Suprapubic skin (tissue), 4 donors: ENCODE data around the gene JUNB. TPM values are rescaled to one million over a fixed set of nuclear protein-coding genes. Genes with fewer than 3 reads are reported as not detected.

Experiments used
- DNase-seq, 2 donors: peaks; one replicate each; pipeline ENCODE4 v3.0.0-alpha.2; 2019; ENCODE audit warnings: low spot score in 2 of 2
- H3K27ac ChIP-seq: fragments of 200-600 bp; sonication (generic); one replicate; pipeline ENCODE4 v1.5.1; 2019
- H3K27me3 ChIP-seq: fragments of 200-600 bp; sonication (generic); one replicate; pipeline ENCODE4 v1.5.1; 2019
- H3K36me3 ChIP-seq: fragments of 200-600 bp; sonication (generic); one replicate; pipeline ENCODE4 v1.5.1; 2019
- H3K4me1 ChIP-seq: fragments of 200-600 bp; sonication (generic); one replicate; pipeline ENCODE4 v1.5.1; 2019
- H3K4me3 ChIP-seq: fragments of 200-600 bp; sonication (generic); one replicate; pipeline ENCODE4 v1.5.1; 2019; ENCODE audit warnings: mild to moderate bottlenecking
- H3K9me3 ChIP-seq: fragments of 200-600 bp; sonication (generic); one replicate; pipeline ENCODE4 v1.5.1; 2019
- EP300 ChIP-seq: sonication (generic); formaldehyde crosslinking; IDR thresholded peaks from one replicate; pipeline ENCODE4 v1.6.1; 2017; ENCODE audit warnings: antibody characterized with exemption
- POLR2A ChIP-seq, 2 donors: fragments of 450-650 bp; IDR thresholded peaks; one replicate each; pipeline ENCODE4 v1.6.1; 2017; ENCODE audit warnings: antibody characterized with exemption in 2 of 2, mild to moderate bottlenecking in 2 of 2, moderate library complexity in 2 of 2
- POLR2AphosphoS5 ChIP-seq, 3 donors: sonication (generic); formaldehyde crosslinking; IDR thresholded peaks; one replicate each; pipeline ENCODE4 v1.6.1; 2017; ENCODE audit warnings: antibody characterized with exemption in 3 of 3
- WGBS: methylation state at CpG from one replicate; pipeline ENCODE4 v1.1.5; 2018; 5-methylcytosine and 5-hydroxymethylcytosine counted together
- total RNA-seq, 4 donors: library from RNA; depleted of rRNA; stranded (reverse); fragments of >200 nt; gene quantifications; one replicate each; pipeline ENCODE4 v1.1.0, GENCODE V29; 2016
- TF ChIP-seq, protein P1 (sequence below), 2 donors: fragments of 200-600 bp in 1 of 2; fragments of 450-650 bp in 1 of 2; sonication (generic) in 1 of 2; IDR thresholded peaks; one replicate each; pipeline ENCODE4 v1.5.1; 2016 to 2019; ENCODE audit warnings: antibody characterized with exemption in 2 of 2, mild to moderate bottlenecking in 1 of 2, moderate library complexity in 1 of 2

Gene JUNB
- total RNA-seq, 4 donors from 2014 or later = 687 to 2,027 (median 1,088) TPM

DNA sequence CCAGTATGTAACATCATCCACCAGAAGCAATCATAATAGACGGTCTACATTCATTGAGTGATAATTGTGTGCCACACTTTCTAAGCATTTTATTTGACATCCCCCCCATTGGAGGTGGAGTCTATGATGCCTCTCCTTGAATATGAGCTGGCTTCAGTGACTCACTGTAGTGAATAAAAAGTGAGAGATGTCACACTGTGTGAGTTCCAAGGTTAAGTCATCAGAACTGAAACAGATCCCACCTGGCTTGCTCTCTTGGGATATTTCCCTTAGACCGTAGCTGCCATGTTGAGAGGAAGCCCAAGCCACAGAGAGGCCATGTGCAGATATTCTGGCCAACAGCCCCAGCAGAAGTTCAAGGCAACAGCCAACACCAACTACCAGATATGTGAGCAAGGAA is 30.5 kb downstream of the JUNB start:
- H3K4me1 ChIP-seq = peaks cover 8% of the 10 kb centered on the region
- no peaks in the 10 kb centered on the region for H3K9me3 ChIP-seq
- H3K27ac ChIP-seq = no peak overlapping the region
- H3K27me3 ChIP-seq = peaks cover 32% of the 10 kb centered on the region
- no peaks in the 10 kb centered on the region for H3K36me3 ChIP-seq
- DNase-seq = no peak
- TF ChIP-seq, protein P1, sequence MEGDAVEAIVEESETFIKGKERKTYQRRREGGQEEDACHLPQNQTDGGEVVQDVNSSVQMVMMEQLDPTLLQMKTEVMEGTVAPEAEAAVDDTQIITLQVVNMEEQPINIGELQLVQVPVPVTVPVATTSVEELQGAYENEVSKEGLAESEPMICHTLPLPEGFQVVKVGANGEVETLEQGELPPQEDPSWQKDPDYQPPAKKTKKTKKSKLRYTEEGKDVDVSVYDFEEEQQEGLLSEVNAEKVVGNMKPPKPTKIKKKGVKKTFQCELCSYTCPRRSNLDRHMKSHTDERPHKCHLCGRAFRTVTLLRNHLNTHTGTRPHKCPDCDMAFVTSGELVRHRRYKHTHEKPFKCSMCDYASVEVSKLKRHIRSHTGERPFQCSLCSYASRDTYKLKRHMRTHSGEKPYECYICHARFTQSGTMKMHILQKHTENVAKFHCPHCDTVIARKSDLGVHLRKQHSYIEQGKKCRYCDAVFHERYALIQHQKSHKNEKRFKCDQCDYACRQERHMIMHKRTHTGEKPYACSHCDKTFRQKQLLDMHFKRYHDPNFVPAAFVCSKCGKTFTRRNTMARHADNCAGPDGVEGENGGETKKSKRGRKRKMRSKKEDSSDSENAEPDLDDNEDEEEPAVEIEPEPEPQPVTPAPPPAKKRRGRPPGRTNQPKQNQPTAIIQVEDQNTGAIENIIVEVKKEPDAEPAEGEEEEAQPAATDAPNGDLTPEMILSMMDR (IDR thresholded peaks at IDR 0.05) = no peak
- TF ChIP-seq POLR2AphosphoS5 (IDR thresholded peaks at IDR 0.05) (no peak), EP300 (no peak), POLR2A (IDR thresholded peaks at IDR 0.05) (no peak)
- 95% methylated on average over 2 of the region's 2 CpGs for WGBS
- H3K4me3 ChIP-seq = no peak overlapping the region

DNA sequence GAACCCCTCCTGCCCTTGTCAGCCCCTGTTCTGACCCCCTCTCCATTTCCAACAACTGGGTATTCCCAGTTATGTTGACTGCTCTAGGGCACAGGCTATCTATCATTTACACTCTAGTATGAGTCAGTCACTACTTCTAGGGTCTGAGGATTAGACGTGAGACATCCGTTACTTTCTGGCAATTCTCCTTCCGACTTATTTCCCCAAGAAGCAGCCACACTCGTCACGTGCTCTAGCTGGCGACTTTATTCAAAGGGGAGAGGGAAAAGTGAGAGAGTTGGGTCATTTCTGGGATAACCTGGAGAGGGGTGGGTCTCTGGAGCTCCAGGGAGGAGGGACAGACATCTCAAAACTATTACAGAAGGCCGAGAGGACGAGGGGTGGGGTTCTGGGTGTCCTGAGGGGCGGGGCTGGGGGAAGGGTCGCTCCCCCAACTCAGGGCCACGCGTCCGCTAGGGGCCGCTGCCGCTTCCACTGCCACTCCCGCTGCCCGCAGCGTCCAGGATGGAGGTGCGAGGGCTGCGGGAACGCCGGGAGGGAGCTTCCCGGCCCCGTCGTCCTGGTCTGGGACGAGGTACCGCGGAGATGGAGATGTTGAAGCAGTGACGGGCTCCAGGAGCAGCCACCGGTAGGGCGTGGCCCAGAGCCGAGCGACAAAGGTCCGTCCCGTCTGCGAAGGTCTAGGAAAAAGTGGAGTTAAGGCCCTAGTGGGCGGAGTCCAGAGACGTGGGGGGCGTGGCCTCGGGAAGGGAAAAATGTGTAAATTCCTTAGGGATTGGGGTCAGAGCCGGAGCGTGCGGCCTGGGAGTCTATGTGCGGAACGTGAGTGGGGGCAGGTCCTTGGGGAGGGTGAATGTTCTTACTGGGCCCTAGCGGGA is 34.2 kb downstream of the JUNB start:
- Histone ChIP-seq H3K4me3 (no peak overlapping the region), H3K36me3 (no peaks in the 10 kb centered on the region), H3K4me1 (peaks cover 14% of the 10 kb centered on the region), H3K27me3 (peaks cover 65% of the 10 kb centered on the region), H3K9me3 (no peaks in the 10 kb centered on the region), H3K27ac (no peak overlapping the region)
- TF ChIP-seq, protein P1 (IDR thresholded peaks at IDR 0.05) = peak in 1 of 2 donors; percentile 36
- no peak for TF ChIP-seq EP300
- TF ChIP-seq POLR2A (IDR thresholded peaks at IDR 0.05) = no peak
- no peak for TF ChIP-seq POLR2AphosphoS5 (IDR thresholded peaks at IDR 0.05)
- no peak for DNase-seq
- WGBS = 8% methylated on average over 42 of the region's 46 CpGs

DNA sequence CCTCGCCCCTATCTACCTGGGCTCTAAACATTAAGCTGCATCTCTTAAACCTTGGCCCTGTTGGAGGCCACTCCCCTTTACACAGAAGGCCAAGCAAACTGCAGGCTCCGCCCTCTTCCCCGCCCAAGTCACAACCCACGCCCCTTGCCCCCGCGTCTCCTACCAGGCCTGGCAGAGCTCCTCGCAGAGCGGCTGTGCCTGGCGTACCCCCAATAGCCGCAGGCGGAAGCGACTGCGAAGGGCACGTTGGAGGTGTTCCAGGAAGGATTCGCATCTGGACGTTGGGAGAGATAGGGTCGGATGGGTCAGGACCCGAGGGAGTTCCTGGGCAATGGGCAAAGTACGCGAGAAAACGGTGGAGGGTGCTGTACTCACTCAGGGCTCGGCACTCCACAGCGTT is 37.2 kb downstream of the JUNB start:
- TF ChIP-seq EP300 (no peak), POLR2AphosphoS5 (IDR thresholded peaks at IDR 0.05) (no peak), POLR2A (IDR thresholded peaks at IDR 0.05) (no peak)
- TF ChIP-seq, protein P1 (IDR thresholded peaks at IDR 0.05) = no peak
- Histone ChIP-seq H3K27ac (no peak overlapping the region), H3K36me3 (no peaks in the 10 kb centered on the region), H3K4me1 (peaks cover 25% of the 10 kb centered on the region), H3K9me3 (no peaks in the 10 kb centered on the region), H3K27me3 (peaks cover 89% of the 10 kb centered on the region), H3K4me3 (no peak overlapping the region)
- no peak for DNase-seq
- 3% methylated on average over 23 of the region's 23 CpGs for WGBS

DNA sequence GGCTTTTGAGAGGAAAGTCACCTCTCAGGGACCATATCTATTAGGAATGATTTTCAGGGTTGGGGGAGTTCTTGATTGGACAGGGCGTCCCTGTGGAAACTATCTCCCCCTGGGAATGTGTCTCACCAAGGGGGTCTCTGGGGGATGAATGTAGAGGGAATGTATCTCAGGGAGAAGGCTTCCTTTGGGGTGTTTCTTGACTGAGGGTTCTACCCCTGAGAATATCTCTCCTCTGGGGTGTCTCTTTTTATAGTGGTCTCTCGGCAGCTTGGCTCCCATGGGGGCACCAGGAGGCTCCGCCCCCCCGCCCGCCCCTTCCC is 42.1 kb downstream of the JUNB start:
- Histone ChIP-seq H3K4me3 (peak overlapping the region; percentile 50), H3K27me3 (peaks cover 93% of the 10 kb centered on the region), H3K36me3 (no peaks in the 10 kb centered on the region), H3K27ac (no peak overlapping the region), H3K4me1 (peaks cover 27% of the 10 kb centered on the region), H3K9me3 (no peaks in the 10 kb centered on the region)
- TF ChIP-seq EP300 = no peak
- DNase-seq = no peak
- WGBS = 8% methylated on average over 2 of the region's 5 CpGs

DNA sequence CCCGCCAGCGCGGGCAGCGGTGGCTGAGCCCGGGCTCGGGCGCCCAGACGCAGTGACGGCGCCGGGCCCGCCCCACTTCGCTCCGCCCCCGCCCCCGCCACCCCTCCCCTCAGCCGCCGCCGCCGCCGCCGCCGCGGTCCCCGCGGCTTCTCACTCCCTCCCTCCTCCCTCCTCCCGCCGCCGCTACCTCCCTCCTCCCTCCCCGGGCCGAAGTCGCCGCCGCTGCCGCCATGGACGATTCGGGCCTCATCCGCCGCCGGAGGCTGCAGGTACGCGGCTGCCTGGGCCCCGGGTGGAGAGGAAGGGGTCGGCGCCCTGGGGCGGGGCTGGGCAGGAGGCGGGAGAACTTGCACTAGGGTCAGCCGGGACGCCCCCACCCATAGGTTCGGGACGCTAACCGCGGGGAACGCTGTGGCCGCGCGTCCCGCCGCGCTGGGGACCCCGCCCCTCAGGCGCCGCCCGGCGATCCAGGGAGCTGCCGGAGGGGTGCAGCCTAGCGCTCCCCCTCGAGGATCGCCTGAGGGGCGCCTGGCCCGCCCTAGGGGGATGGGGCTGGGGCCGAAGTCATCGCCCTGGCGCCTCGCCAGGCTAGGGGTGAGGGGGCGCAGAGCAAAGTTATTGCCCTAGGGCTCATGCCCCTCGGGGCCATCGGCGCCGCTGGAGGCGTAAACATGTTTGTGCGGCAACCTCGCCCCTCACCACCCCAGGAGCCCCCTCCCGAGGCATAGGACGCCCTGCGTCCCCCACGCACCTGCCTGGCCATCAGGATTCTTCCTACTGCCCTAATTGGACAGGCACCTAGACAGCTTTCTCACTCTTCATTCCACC is 42.7 kb downstream of the JUNB start:
- H3K27ac ChIP-seq = no peak overlapping the region
- TF ChIP-seq EP300 (no peak), POLR2AphosphoS5 (IDR thresholded peaks at IDR 0.05) (no peak), POLR2A (IDR thresholded peaks at IDR 0.05) (no peak)
- TF ChIP-seq, protein P1 (IDR thresholded peaks at IDR 0.05) = no peak
- WGBS = under 1% methylated on average over 18 of the region's 87 CpGs
- peak overlapping the region; percentile 50 for H3K4me3 ChIP-seq
- DNase-seq = no peak
- peaks cover 96% of the 10 kb centered on the region for H3K27me3 ChIP-seq
- H3K36me3 ChIP-seq = no peaks in the 10 kb centered on the region
- no peaks in the 10 kb centered on the region for H3K9me3 ChIP-seq
- peaks cover 31% of the 10 kb centered on the region for H3K4me1 ChIP-seq
